Lung (tissue), 12 donors: ENCODE results near the gene LDLR. TPM values are rescaled to one million over a fixed set of nuclear protein-coding genes. Genes with fewer than 3 reads are reported as not detected.

Experiments used
- ATAC-seq: fragments of 200-7000 bp; cut with Tn5 transposase; one replicate; pipeline ENCODE4 v1.9.1; 2020; ENCODE audit warnings: moderate number of reproducible peaks; ENCODE audit not compliant: insufficient read depth, low FRiP score
- DNase-seq, 3 donors: peaks; one replicate each; pipeline ENCODE4 v3.0.0-alpha.2; 2013 to 2017
- H3K27ac ChIP-seq, 2 donors: one replicate each; pipeline ENCODE4 v1.5.1; 2013; ENCODE audit warnings: mild to moderate bottlenecking in 2 of 2, moderate library complexity in 2 of 2, control low read depth in 1 of 2, inconsistent platforms in 1 of 2, low read depth in 1 of 2, low read length in 1 of 2
- H3K27me3 ChIP-seq, 3 donors: one replicate each; pipeline ENCODE4 v1.5.1; 2013; ENCODE audit warnings: low read length in 2 of 3; ENCODE audit not compliant: control insufficient read depth in 3 of 3, insufficient read depth in 3 of 3
- H3K36me3 ChIP-seq, 4 donors: one replicate each; pipeline ENCODE4 v1.5.1; 2013; ENCODE audit warnings: low read length in 4 of 4, mild to moderate bottlenecking in 1 of 4, moderate library complexity in 1 of 4; ENCODE audit not compliant: control insufficient read depth in 4 of 4, insufficient read depth in 4 of 4
- H3K4me1 ChIP-seq, 5 donors: one replicate each; pipeline ENCODE4 v1.5.1; 2013; ENCODE audit warnings: low read length in 5 of 5, mild to moderate bottlenecking in 2 of 5, moderate library complexity in 1 of 5; ENCODE audit not compliant: control insufficient read depth in 5 of 5, insufficient read depth in 5 of 5
- H3K4me3 ChIP-seq: one replicate; pipeline ENCODE4 v1.5.1; 2013; ENCODE audit warnings: mild to moderate bottlenecking, control low read depth, moderate library complexity
- H3K9ac ChIP-seq, 2 donors: one replicate each; pipeline ENCODE4 v1.5.1; 2013; ENCODE audit warnings: low read length in 2 of 2, control low read depth in 1 of 2; ENCODE audit not compliant: insufficient read depth in 1 of 2
- H3K9me3 ChIP-seq, 4 donors: one replicate each; pipeline ENCODE4 v1.5.1; 2013; ENCODE audit warnings: low read length in 3 of 4, mild to moderate bottlenecking in 1 of 4, moderate library complexity in 1 of 4; ENCODE audit not compliant: control insufficient read depth in 4 of 4, insufficient read depth in 3 of 4
- CTCF ChIP-seq: IDR thresholded peaks from 2 replicates; pipeline ENCODE4 v1.5.1; 2012; ENCODE audit warnings: mild to moderate bottlenecking; ENCODE audit errors: control extremely low read depth, extremely low read depth
- WGBS, 2 donors: extraction: QIAGEN DNeasy Blood & Tissue Kit; methylation state at CpG; one replicate each; pipeline ENCODE4 v1.1.7; 2013; 5-methylcytosine and 5-hydroxymethylcytosine counted together
- polyA plus RNA-seq, 2 donors: library from polyadenylated mRNA; stranded (reverse); fragments of 200-250 nt; gene quantifications; one replicate each; pipeline ENCODE4 v1.2.1, GENCODE V29; 2013
- total RNA-seq, 2 donors: library from RNA; depleted of rRNA in 1 of 2; stranded (reverse); fragments of >200 nt in 1 of 2; gene quantifications; one replicate each; pipeline ENCODE4 v1.2.1, GENCODE V29; 2014 to 2021
- donor health status: control.
- donor health status: control.
- donor health status: Bipolar disorder and iron deficiency.
- donor health status: healthy.
- donor health status: DM: yes; HTN: yes; CAD: no.

LDLR gene
- total and polyA plus RNA-seq, 4 donors = 52.1 to 271 (median 201) TPM

- H3K4me1 ChIP-seq = no peaks in the 10 kb centered on the region
- no peaks in the 10 kb centered on the region for H3K27me3 ChIP-seq
- H3K9me3 ChIP-seq = no peaks in the 10 kb centered on the region
- TF ChIP-seq CTCF = no peak
- H3K4me3 ChIP-seq = no peak overlapping the region
- peaks cover 26 to 70% (median 33%) of the 10 kb centered on the region in 4 donors for H3K36me3 ChIP-seq
- 93% methylated on average over 6 of the region's 6 CpGs for WGBS, 2 donors
- DNase-seq (no peak), ATAC-seq (no peak)
- H3K9ac ChIP-seq = no peak overlapping the region
- no peak overlapping the region for H3K27ac ChIP-seq
Measured at GRCh38 chr19:11108746-11109145, 19.5 kb downstream of the LDLR start.

- ATAC-seq = no peak
- Histone ChIP-seq H3K27me3 (no peaks in the 10 kb centered on the region), H3K27ac (peak overlapping the region in 1 of 2 donors; percentile 4), H3K36me3 (peaks cover 34 to 70% (median 40%) of the 10 kb centered on the region in 4 donors), H3K9ac (no peak overlapping the region), H3K9me3 (no peaks in the 10 kb centered on the region), H3K4me3 (no peak overlapping the region), H3K4me1 (no peaks in the 10 kb centered on the region)
- DNase-seq = no peak
- TF ChIP-seq CTCF = no peak
- 94 to 96% methylated on average over 15 of the region's 15 CpGs for WGBS, 2 donors
Measured at GRCh38 chr19:11111117-11111770, 22.0 kb downstream of the LDLR start.

- WGBS, 2 donors = 82 to 88% methylated on average over 5 to 8 of the region's 8 CpGs
- DNase-seq (no peak), ATAC-seq (no peak)
- H3K36me3 ChIP-seq = peaks cover 30 to 70% (median 39%) of the 10 kb centered on the region in 4 donors
- H3K9ac ChIP-seq = no peak overlapping the region
- H3K27ac ChIP-seq = no peak overlapping the region
- H3K4me3 ChIP-seq = no peak overlapping the region
- H3K4me1 ChIP-seq = no peaks in the 10 kb centered on the region
- no peak for TF ChIP-seq CTCF
- H3K9me3 ChIP-seq = no peaks in the 10 kb centered on the region
- H3K27me3 ChIP-seq = no peaks in the 10 kb centered on the region
Measured at GRCh38 chr19:11111771-11112144, 22.5 kb downstream of the LDLR start.

- Histone ChIP-seq H3K9ac (no peak overlapping the region), H3K4me3 (no peak overlapping the region), H3K4me1 (no peaks in the 10 kb centered on the region), H3K27ac (peak overlapping the region in 1 of 2 donors; percentile 1), H3K9me3 (no peaks in the 10 kb centered on the region), H3K27me3 (no peaks in the 10 kb centered on the region), H3K36me3 (peaks cover 28 to 69% (median 36%) of the 10 kb centered on the region in 4 donors)
- no peak for TF ChIP-seq CTCF
- 94 to 98% methylated on average over 27 of the region's 27 CpGs for WGBS, 2 donors
- DNase-seq (no peak), ATAC-seq (no peak)
Measured at GRCh38 chr19:11113140-11113708, 24.0 kb downstream of the LDLR start.
